ENCODE data around the gene INPP5E.

GRCh38 chr9:136465500-136466154, 26.0 kb upstream of the INPP5E start:
- TF ChIP-seq, protein P1, sequence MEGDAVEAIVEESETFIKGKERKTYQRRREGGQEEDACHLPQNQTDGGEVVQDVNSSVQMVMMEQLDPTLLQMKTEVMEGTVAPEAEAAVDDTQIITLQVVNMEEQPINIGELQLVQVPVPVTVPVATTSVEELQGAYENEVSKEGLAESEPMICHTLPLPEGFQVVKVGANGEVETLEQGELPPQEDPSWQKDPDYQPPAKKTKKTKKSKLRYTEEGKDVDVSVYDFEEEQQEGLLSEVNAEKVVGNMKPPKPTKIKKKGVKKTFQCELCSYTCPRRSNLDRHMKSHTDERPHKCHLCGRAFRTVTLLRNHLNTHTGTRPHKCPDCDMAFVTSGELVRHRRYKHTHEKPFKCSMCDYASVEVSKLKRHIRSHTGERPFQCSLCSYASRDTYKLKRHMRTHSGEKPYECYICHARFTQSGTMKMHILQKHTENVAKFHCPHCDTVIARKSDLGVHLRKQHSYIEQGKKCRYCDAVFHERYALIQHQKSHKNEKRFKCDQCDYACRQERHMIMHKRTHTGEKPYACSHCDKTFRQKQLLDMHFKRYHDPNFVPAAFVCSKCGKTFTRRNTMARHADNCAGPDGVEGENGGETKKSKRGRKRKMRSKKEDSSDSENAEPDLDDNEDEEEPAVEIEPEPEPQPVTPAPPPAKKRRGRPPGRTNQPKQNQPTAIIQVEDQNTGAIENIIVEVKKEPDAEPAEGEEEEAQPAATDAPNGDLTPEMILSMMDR (conservative IDR thresholded peaks at IDR 0.05; ENCODE audit: low read depth, low read length), result no peak
- no peak for TF ChIP-seq EZH2phosphoT487 (IDR thresholded peaks at IDR 0.05; ENCODE audit: borderline replicate concordance, low read length)
- TF ChIP-seq EZH2 (IDR thresholded peaks at IDR 0.05; ENCODE audit: low read length, unreplicated experiment), result no peak

All from PC-3 (cell line).